ENCODE results near the gene LRPPRC.

- TF ChIP-seq CTCF (IDR thresholded peaks at IDR 0.05; ENCODE audit: extremely low read depth in 1 of 2, insufficient read depth in 1 of 2, low read depth in 1 of 2, low read length in 2 of 2) (no peak), POLR2A (IDR thresholded peaks at IDR 0.05; ENCODE audit: low read depth, low read length) (no peak), POLR2AphosphoS5 (IDR thresholded peaks at IDR 0.05; ENCODE audit: insufficient read depth, low read depth, low read length) (no peak), MAX (IDR thresholded peaks at IDR 0.05; ENCODE audit: insufficient read depth, insufficient read length) (no peak), MYC (IDR thresholded peaks at IDR 0.05; ENCODE audit: low read depth, low read length) (no peak), JUN (IDR thresholded peaks at IDR 0.05; ENCODE audit: borderline replicate concordance, insufficient read depth, insufficient read length, low read depth) (no peak), FOS (IDR thresholded peaks at IDR 0.05; ENCODE audit: borderline replicate concordance, insufficient read depth, low read length) (no peak), EZH2 (IDR thresholded peaks at IDR 0.05; ENCODE audit: borderline replicate concordance, low read depth, low read length, severe bottlenecking) (no peak)
Observed at GRCh38 chr2:43925431-43925830, 70.4 kb downstream of the LRPPRC start.
